Epithelial cell of proximal tubule (primary cell): Measurements from ENCODE around the gene DIPK1A. TPM values are rescaled to one million over a fixed set of nuclear protein-coding genes. Genes with fewer than 3 reads are reported as not detected.

ENCODE experiments used
- DNase-seq: peaks from one replicate; pipeline ENCODE4 v3.0.0-alpha.2; 2011; ENCODE audit warnings: low read depth
- H3K4me3 ChIP-seq: 2 replicates; pipeline ENCODE4 v1.5.1; 2011; ENCODE audit warnings: low read depth, mild to moderate bottlenecking, low read length
- CTCF ChIP-seq: conservative IDR thresholded peaks from 2 replicates; pipeline ENCODE4 v1.5.1; 2012; ENCODE audit warnings: low read depth, mild to moderate bottlenecking, low read length
- total RNA-seq: library from RNA; depleted of rRNA; stranded (reverse); fragments of >200 nt; gene quantifications from 2 replicates; pipeline ENCODE4 v1.2.3, GENCODE V29; 2015

Gene DIPK1A
- total RNA-seq, 1 donor from 2014 or later = 3.1 TPM

GRCh38 chr1:92927870-92928269 is 33.4 kb downstream of the DIPK1A start:
- TF ChIP-seq CTCF = peak; percentile 12
- DNase-seq = no peak
- no peak overlapping the region for H3K4me3 ChIP-seq

GRCh38 chr1:92926873-92927272 is 34.4 kb downstream of the DIPK1A start:
- H3K4me3 ChIP-seq = no peak overlapping the region
- no peak for DNase-seq
- no peak for TF ChIP-seq CTCF

GRCh38 chr1:92924501-92924900 is 36.8 kb downstream of the DIPK1A start:
- H3K4me3 ChIP-seq = no peak overlapping the region
- TF ChIP-seq CTCF = no peak
- no peak for DNase-seq

- no peak overlapping the region for H3K4me3 ChIP-seq
- TF ChIP-seq CTCF = no peak
- DNase-seq = no peak
These were observed 37.6 kb downstream of the DIPK1A start for GRCh38 chr1:92923664-92924063.

- peak; percentile 23 for DNase-seq
- TF ChIP-seq CTCF = no peak
These were observed 38.8 kb downstream of the DIPK1A start for GRCh38 chr1:92922356-92923035.

GRCh38 chr1:92921031-92922023 is 39.9 kb downstream of the DIPK1A start:
- no peak for TF ChIP-seq CTCF
- no peak for DNase-seq
- H3K4me3 ChIP-seq = no peak overlapping the region

More at GRCh38 chr1:92922356-92923035, 38.8 kb downstream of the DIPK1A start:
- no peak overlapping the region for H3K4me3 ChIP-seq
